Stimulated activated CD8-positive, alpha-beta memory T cell treated with anti-CD3 and anti-CD28 coated beads, Interleukin-7, amount 100 ng/mL, for 1 hour (primary cell): ENCODE data around the gene PRR9.
A peak's percentile ranks its signal among the peaks of the same experiment; 100 is the strongest.
"Not testable (repeated sequence)": the region's sequence is repeated elsewhere in the genome, so short reads cannot be mapped to it uniquely, and the experiment has no call there.

Experiments
- DNase-seq, 2 donors: peaks; one replicate each; pipeline ENCODE4 v3.0.0-alpha.2; 2020; ENCODE audit warnings: low read depth in 2 of 2

Gene PRR9

GRCh38 chr1:153217212-153217611 lies at the start of gene PRR9:
Gene PRR9 (plus strand): TSS chr1:153217584. CDS start chr1:153218145, 561 bp downstream.
- DNase-seq: no peak

- no peak for DNase-seq
Observed at GRCh38 chr1:153168686-153169085, 48.7 kb upstream of the PRR9 start.

- no peak for DNase-seq
Observed at GRCh38 chr1:153174624-153175023, 42.8 kb upstream of the PRR9 start.

- DNase-seq: no peak
Observed at GRCh38 chr1:153178922-153179321, 38.5 kb upstream of the PRR9 start.

- no peak for DNase-seq
Observed at GRCh38 chr1:153180556-153180955, 36.8 kb upstream of the PRR9 start.

GRCh38 chr1:153188301-153188700 lies 29.1 kb upstream of the PRR9 start:
- DNase-seq: not testable (repeated sequence)

GRCh38 chr1:153190373-153190772 lies 27.0 kb upstream of the PRR9 start:
- DNase-seq: no peak

- no peak for DNase-seq
Observed at GRCh38 chr1:153192697-153193096, 24.7 kb upstream of the PRR9 start.

GRCh38 chr1:153194331-153195050 lies 22.9 kb upstream of the PRR9 start:
- no peak for DNase-seq

- DNase-seq: no peak
Observed at GRCh38 chr1:153195216-153195615, 22.2 kb upstream of the PRR9 start.

GRCh38 chr1:153202006-153202405 lies 15.4 kb upstream of the PRR9 start:
- DNase-seq: no peak

GRCh38 chr1:153203130-153203529 lies 14.3 kb upstream of the PRR9 start, which contains the start of gene LELP1:
Gene LELP1 (plus strand): TSS chr1:153203430. CDS start chr1:153204708, 1,278 bp downstream.
- DNase-seq: no peak

- no peak for DNase-seq
Observed at GRCh38 chr1:153206631-153207030, 10.8 kb upstream of the PRR9 start.

GRCh38 chr1:153210206-153210605 lies 7.2 kb upstream of the PRR9 start:
- no peak for DNase-seq

- no peak for DNase-seq
Observed at GRCh38 chr1:153212201-153212600, 5.2 kb upstream of the PRR9 start.

GRCh38 chr1:153213519-153213918 lies 3.9 kb upstream of the PRR9 start:
- no peak for DNase-seq

- no peak for DNase-seq
Observed at GRCh38 chr1:153217744-153218416, 496 bp downstream of the PRR9 start.

GRCh38 chr1:153220606-153221303 lies 3.4 kb downstream of the PRR9 start:
- no peak for DNase-seq

- peak in 1 of 2 donors; percentile 5 for DNase-seq
Observed at GRCh38 chr1:153223040-153223891, 5.9 kb downstream of the PRR9 start.

- no peak for DNase-seq
Observed at GRCh38 chr1:153227810-153228209, 10.4 kb downstream of the PRR9 start.

GRCh38 chr1:153228491-153228890 lies 11.1 kb downstream of the PRR9 start:
- no peak for DNase-seq
